NB4 (cell line): ENCODE results near the gene PRDX4.

Experiments
- POLR2A ChIP-seq: IDR thresholded peaks from 2 replicates; pipeline ENCODE4 v1.6.1; 2011; ENCODE audit warnings: mild to moderate bottlenecking; ENCODE audit not compliant: insufficient read length; ENCODE audit errors: extremely low read depth
- TF ChIP-seq, protein P1 (sequence below): IDR thresholded peaks from one replicate; pipeline ENCODE4 v1.5.1; 2012; ENCODE audit warnings: low read depth, low read length

GRCh38 chrX:23631136-23631535 is 36.2 kb upstream of the PRDX4 start:
- TF ChIP-seq, protein P1, sequence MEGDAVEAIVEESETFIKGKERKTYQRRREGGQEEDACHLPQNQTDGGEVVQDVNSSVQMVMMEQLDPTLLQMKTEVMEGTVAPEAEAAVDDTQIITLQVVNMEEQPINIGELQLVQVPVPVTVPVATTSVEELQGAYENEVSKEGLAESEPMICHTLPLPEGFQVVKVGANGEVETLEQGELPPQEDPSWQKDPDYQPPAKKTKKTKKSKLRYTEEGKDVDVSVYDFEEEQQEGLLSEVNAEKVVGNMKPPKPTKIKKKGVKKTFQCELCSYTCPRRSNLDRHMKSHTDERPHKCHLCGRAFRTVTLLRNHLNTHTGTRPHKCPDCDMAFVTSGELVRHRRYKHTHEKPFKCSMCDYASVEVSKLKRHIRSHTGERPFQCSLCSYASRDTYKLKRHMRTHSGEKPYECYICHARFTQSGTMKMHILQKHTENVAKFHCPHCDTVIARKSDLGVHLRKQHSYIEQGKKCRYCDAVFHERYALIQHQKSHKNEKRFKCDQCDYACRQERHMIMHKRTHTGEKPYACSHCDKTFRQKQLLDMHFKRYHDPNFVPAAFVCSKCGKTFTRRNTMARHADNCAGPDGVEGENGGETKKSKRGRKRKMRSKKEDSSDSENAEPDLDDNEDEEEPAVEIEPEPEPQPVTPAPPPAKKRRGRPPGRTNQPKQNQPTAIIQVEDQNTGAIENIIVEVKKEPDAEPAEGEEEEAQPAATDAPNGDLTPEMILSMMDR, result no peak
- TF ChIP-seq POLR2A, result no peak
